Body of pancreas (tissue), 4 donors: Measurements from ENCODE around the gene RAB6B.

Source experiments
- POLR2A ChIP-seq, 3 donors: fragments of 450-650 bp; IDR thresholded peaks; one replicate each; pipeline ENCODE4 v1.6.1; 2016; ENCODE audit warnings: antibody characterized with exemption in 3 of 3, mild to moderate bottlenecking in 2 of 3
- TF ChIP-seq, protein P1 (sequence below), 7 experiments: fragments of 450-650 bp in 4 of 7; fragments of 200-600 bp in 3 of 7; sonication (generic) in 3 of 7; IDR thresholded peaks; one replicate each; pipeline ENCODE4 v1.5.1; 2016 to 2019; ENCODE audit warnings: antibody characterized with exemption in 7 of 7

DNA sequence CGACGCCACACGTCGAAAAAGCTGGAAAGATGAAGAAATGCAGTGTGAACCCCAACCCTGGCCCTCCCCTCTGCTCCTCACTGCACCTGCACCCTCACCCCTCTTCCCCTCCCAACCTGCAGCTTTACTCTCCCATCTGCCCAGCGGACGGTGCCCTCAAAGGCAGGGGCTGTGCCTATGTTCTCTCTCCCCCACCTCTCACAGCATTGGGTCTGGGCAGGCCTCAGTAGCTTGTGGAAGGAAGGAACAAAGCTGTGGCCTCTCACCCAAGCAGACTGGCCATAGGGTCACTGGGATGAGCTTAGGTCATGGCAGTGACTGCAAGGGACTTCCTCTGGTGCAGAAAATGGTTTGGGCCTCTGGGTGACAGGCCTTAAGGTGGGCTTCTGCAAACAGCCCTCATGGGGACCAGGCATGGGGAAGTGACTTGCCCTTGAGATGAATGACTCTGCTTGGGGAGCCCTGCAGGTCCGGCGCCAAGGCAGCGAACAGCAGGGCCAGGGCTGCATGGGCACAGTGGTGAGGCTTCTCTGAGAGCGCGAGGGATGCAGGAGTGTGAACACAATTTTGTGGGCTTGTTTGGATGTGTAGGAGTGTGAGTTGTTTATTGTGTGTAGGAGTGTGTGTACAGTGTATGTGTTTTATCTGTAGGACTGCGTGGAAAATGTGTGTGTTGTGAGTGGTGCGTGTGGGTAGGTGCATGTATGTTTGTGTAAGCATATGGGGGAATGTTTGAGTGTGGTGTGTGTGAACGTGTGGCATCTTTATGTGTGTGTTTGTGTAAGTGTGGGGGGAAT lies 60.9 kb downstream of the RAB6B start:
- TF ChIP-seq, protein P1, sequence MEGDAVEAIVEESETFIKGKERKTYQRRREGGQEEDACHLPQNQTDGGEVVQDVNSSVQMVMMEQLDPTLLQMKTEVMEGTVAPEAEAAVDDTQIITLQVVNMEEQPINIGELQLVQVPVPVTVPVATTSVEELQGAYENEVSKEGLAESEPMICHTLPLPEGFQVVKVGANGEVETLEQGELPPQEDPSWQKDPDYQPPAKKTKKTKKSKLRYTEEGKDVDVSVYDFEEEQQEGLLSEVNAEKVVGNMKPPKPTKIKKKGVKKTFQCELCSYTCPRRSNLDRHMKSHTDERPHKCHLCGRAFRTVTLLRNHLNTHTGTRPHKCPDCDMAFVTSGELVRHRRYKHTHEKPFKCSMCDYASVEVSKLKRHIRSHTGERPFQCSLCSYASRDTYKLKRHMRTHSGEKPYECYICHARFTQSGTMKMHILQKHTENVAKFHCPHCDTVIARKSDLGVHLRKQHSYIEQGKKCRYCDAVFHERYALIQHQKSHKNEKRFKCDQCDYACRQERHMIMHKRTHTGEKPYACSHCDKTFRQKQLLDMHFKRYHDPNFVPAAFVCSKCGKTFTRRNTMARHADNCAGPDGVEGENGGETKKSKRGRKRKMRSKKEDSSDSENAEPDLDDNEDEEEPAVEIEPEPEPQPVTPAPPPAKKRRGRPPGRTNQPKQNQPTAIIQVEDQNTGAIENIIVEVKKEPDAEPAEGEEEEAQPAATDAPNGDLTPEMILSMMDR (IDR thresholded peaks at IDR 0.05), result no peak
- no peak for TF ChIP-seq POLR2A (IDR thresholded peaks at IDR 0.05)
